Mesenchymal stem cell (in vitro differentiated cells and primary cell): ENCODE data around the gene BRCC3.
"Not testable (repeated sequence)": the region's sequence is repeated elsewhere in the genome, so short reads cannot be mapped to it uniquely, and the experiment has no call there.

Experiments used
- DNase-seq: peaks from one replicate; pipeline ENCODE4 v3.0.0-alpha.2; 2013
- H2AFZ ChIP-seq: one replicate; pipeline ENCODE4 v1.6.1; 2013; ENCODE audit warnings: low read depth, mild to moderate bottlenecking, control low read depth, inconsistent platforms, low read length, moderate library complexity
- H2AK5ac ChIP-seq: 2 replicates; pipeline ENCODE4 v1.6.1; 2013; ENCODE audit warnings: low read length, moderate library complexity, mild to moderate bottlenecking, inconsistent platforms; ENCODE audit not compliant: severe bottlenecking
- H2BK120ac ChIP-seq: one replicate; pipeline ENCODE4 v1.6.1; 2013; ENCODE audit warnings: low read depth, mild to moderate bottlenecking, inconsistent platforms, low read length, moderate library complexity
- H2BK12ac ChIP-seq, 2 experiments: one replicate each; pipeline ENCODE4 v1.6.1; 2013; ENCODE audit warnings: inconsistent platforms in 2 of 2, low read length in 2 of 2, mild to moderate bottlenecking in 2 of 2, moderate library complexity in 2 of 2, control low read depth in 1 of 2
- H2BK15ac ChIP-seq: one replicate; pipeline ENCODE4 v1.6.1; 2013; ENCODE audit warnings: mild to moderate bottlenecking, low read depth, inconsistent platforms; ENCODE audit not compliant: poor library complexity, severe bottlenecking
- H2BK5ac ChIP-seq: 2 replicates; pipeline ENCODE4 v1.6.1; 2013; ENCODE audit warnings: low read depth, mild to moderate bottlenecking, low read length, control low read depth, inconsistent platforms; ENCODE audit not compliant: poor library complexity, severe bottlenecking
- H3K14ac ChIP-seq, 2 experiments: one replicate each; pipeline ENCODE4 v1.6.1; 2013; ENCODE audit warnings: inconsistent platforms in 2 of 2, low read length in 2 of 2, control low read depth in 1 of 2, mild to moderate bottlenecking in 1 of 2, moderate library complexity in 1 of 2
- H3K18ac ChIP-seq, 2 experiments: one replicate each; pipeline ENCODE4 v1.6.1; 2013; ENCODE audit warnings: inconsistent platforms in 2 of 2, low read length in 2 of 2, control low read depth in 1 of 2, low read depth in 1 of 2, mild to moderate bottlenecking in 1 of 2
- H3K23ac ChIP-seq, 2 experiments: one replicate each; pipeline ENCODE4 v1.6.1; 2013; ENCODE audit warnings: inconsistent platforms in 2 of 2, low read length in 2 of 2, mild to moderate bottlenecking in 2 of 2, moderate library complexity in 2 of 2, control low read depth in 1 of 2
- H3K27ac ChIP-seq: 2 replicates; pipeline ENCODE4 v1.5.1; 2013; ENCODE audit warnings: mild to moderate bottlenecking, moderate library complexity, low read length, control low read depth, inconsistent platforms; ENCODE audit not compliant: poor library complexity, severe bottlenecking
- H3K27me3 ChIP-seq, 2 experiments: 2 replicates each; pipeline versions ENCODE4 v1.6.1 to v1.7.0; 2013; ENCODE audit warnings: low read length in 2 of 2, mild to moderate bottlenecking in 2 of 2, moderate library complexity in 2 of 2, control low read depth in 1 of 2, inconsistent platforms in 1 of 2; ENCODE audit not compliant: control insufficient read depth in 1 of 2, insufficient read depth in 1 of 2
- H3K36me3 ChIP-seq, 2 experiments: 2 replicates each; pipeline versions ENCODE4 v1.6.1 to v1.7.0; 2013; ENCODE audit warnings: low read length in 2 of 2, control low read depth in 1 of 2, inconsistent platforms in 1 of 2, low read depth in 1 of 2, mild to moderate bottlenecking in 1 of 2; ENCODE audit not compliant: insufficient read depth in 2 of 2, control insufficient read depth in 1 of 2
- H3K4ac ChIP-seq, 2 experiments: one replicate each; pipeline ENCODE4 v1.6.1; 2013; ENCODE audit warnings: inconsistent platforms in 2 of 2, low read length in 2 of 2, mild to moderate bottlenecking in 2 of 2, moderate library complexity in 2 of 2, control low read depth in 1 of 2, low read depth in 1 of 2
- H3K4me1 ChIP-seq: 2 replicates; pipeline ENCODE4 v1.6.1; 2013; ENCODE audit warnings: low read depth, low read length, control low read depth; ENCODE audit not compliant: control insufficient read depth, insufficient read depth
- H3K4me2 ChIP-seq: 2 replicates; pipeline ENCODE4 v1.6.1; 2013; ENCODE audit warnings: low read length, mild to moderate bottlenecking, inconsistent platforms; ENCODE audit not compliant: poor library complexity, severe bottlenecking
- H3K4me3 ChIP-seq, 2 experiments: 2 replicates each; pipeline versions ENCODE4 v1.5.1 to v1.7.0; 2013; ENCODE audit warnings: low read length in 2 of 2, mild to moderate bottlenecking in 2 of 2, control low read depth in 1 of 2, low read depth in 1 of 2; ENCODE audit not compliant: insufficient read depth in 1 of 2
- H3K79me1 ChIP-seq: replicated peaks from 2 replicates; pipeline ENCODE4 v1.6.1; 2013; ENCODE audit warnings: mild to moderate bottlenecking, control low read depth, low read length, inconsistent platforms; ENCODE audit not compliant: poor library complexity, severe bottlenecking
- H3K9ac ChIP-seq: 2 replicates; pipeline ENCODE4 v1.7.0; 2013; ENCODE audit warnings: mild to moderate bottlenecking, low read length, moderate library complexity
- H3K9me3 ChIP-seq: 2 replicates; pipeline ENCODE4 v1.7.0; 2013; ENCODE audit warnings: mild to moderate bottlenecking, low read length; ENCODE audit not compliant: control insufficient read depth
- H4K8ac ChIP-seq: one replicate; pipeline ENCODE4 v1.6.1; 2013; ENCODE audit warnings: inconsistent platforms, mild to moderate bottlenecking, low read length, moderate library complexity
- H4K91ac ChIP-seq: one replicate; pipeline ENCODE4 v1.6.1; 2013; ENCODE audit warnings: mild to moderate bottlenecking, low read length, inconsistent platforms
- WGBS: methylation state at CpG from one replicate; pipeline ENCODE4 v1.1.7; 2013; ENCODE audit warnings: mixed read lengths; 5-methylcytosine and 5-hydroxymethylcytosine counted together

Gene BRCC3

GRCh38 chrX:155147612-155148011, 76.3 kb downstream of the BRCC3 start:
- DNase-seq, H2BK15ac ChIP-seq, H3K4me2 ChIP-seq, H3K14ac ChIP-seq, H2AFZ ChIP-seq, H3K27me3 ChIP-seq, H3K4ac ChIP-seq, H3K36me3 ChIP-seq, H3K9me3 ChIP-seq, H3K9ac ChIP-seq, H3K4me3 ChIP-seq, H2BK120ac ChIP-seq, H3K23ac ChIP-seq, H2BK5ac ChIP-seq, H4K91ac ChIP-seq, H3K4me1 ChIP-seq, H4K8ac ChIP-seq, H3K79me1 ChIP-seq, H3K27ac ChIP-seq, H2AK5ac ChIP-seq, H3K18ac ChIP-seq, H2BK12ac ChIP-seq: not testable (repeated sequence)
- no CpG with 5 or more reads among the region's 6 CpGs for WGBS

DNA sequence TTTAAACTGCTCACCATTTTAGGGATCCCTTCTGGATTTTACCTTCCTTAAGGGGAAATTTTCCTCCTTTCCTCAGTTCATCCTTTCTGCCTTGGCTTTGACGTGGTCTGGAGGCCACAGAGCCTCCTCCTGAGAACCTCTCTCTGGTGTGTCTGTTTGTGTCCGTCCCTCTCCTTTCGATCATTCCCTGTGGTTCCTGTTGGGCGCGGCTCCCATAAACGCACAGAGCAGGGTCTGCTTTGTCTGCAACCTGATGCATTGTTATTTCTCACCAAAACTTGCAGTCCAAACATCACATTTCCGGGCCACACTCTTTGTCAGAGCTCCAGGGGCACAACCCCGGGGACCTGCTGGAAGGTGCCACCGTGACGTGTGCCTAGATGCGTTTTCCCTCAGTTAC, 76.9 kb downstream of the BRCC3 start:
- not testable (repeated sequence) for H3K23ac ChIP-seq, H2BK5ac ChIP-seq, H2AK5ac ChIP-seq, H3K36me3 ChIP-seq, H4K8ac ChIP-seq, H3K4me3 ChIP-seq, H3K79me1 ChIP-seq, H2AFZ ChIP-seq, H3K27me3 ChIP-seq, H2BK15ac ChIP-seq, H4K91ac ChIP-seq, H3K9ac ChIP-seq, H3K27ac ChIP-seq, H3K9me3 ChIP-seq, H3K4ac ChIP-seq, H3K14ac ChIP-seq, H3K4me1 ChIP-seq, H3K18ac ChIP-seq, DNase-seq, H2BK120ac ChIP-seq, H2BK12ac ChIP-seq, H3K4me2 ChIP-seq
- WGBS = no CpG with 5 or more reads among the region's 11 CpGs

GRCh38 chrX:155148724-155149537, 77.6 kb downstream of the BRCC3 start:
- no peak overlapping the region for H2AK5ac ChIP-seq

DNA sequence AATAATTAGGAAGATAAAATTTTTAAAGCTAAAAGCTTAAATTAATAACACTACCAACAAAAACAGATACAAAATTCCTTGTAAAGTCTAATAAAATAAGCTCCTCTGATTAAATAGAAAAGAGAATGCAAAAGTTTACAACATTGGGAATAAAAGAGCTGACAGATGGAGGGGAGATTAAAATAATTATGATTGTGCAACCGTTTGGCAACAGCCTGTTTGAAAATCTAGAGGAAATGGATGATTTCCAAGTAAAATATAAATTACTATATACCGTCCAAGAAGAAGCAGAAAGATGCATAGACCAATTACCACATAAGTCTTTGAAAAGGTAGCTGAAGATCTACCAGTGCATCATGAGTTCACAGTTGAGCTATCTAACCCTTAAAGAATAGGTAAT, 98.6 kb downstream of the BRCC3 start:
- H3K4me1 ChIP-seq = no peaks in the 10 kb centered on the region
- WGBS = no CpG with 5 or more reads among the region's 2 CpGs
- no peak overlapping the region for H3K4me3 ChIP-seq
- no peak overlapping the region for H2AFZ ChIP-seq
- no peaks in the 10 kb centered on the region for H3K36me3 ChIP-seq
- no peak overlapping the region for H3K4me2 ChIP-seq
- no peaks in the 10 kb centered on the region for H3K27me3 ChIP-seq
- H3K9ac ChIP-seq = no peak overlapping the region
- H3K18ac ChIP-seq = no peak overlapping the region
- no peak overlapping the region for H3K14ac ChIP-seq
- H2BK120ac ChIP-seq = no peak overlapping the region
- H3K4ac ChIP-seq = no peak overlapping the region
- H2BK5ac ChIP-seq = no peak overlapping the region
- DNase-seq = no peak
- no peak overlapping the region for H2BK15ac ChIP-seq
- no peak overlapping the region for H4K91ac ChIP-seq
- H3K79me1 ChIP-seq = no peaks in the 10 kb centered on the region
- H3K23ac ChIP-seq = no peak overlapping the region
- H2AK5ac ChIP-seq = no peak overlapping the region
- H4K8ac ChIP-seq = no peak overlapping the region
- H2BK12ac ChIP-seq = no peak overlapping the region
- H3K9me3 ChIP-seq = no peaks in the 10 kb centered on the region
- no peak overlapping the region for H3K27ac ChIP-seq

More at GRCh38 chrX:155148724-155149537, 77.6 kb downstream of the BRCC3 start:
- WGBS = 71% methylated on average over 6 of the region's 7 CpGs
- no peaks in the 10 kb centered on the region for H3K36me3 ChIP-seq
- H3K14ac ChIP-seq = no peak overlapping the region
- no peak overlapping the region for H4K91ac ChIP-seq
- no peak overlapping the region for H3K4me2 ChIP-seq
- no peak overlapping the region for H3K23ac ChIP-seq
- H3K27me3 ChIP-seq = peaks cover 0 to 6% of the 10 kb centered on the region in 2 experiments
- H3K79me1 ChIP-seq = no peaks in the 10 kb centered on the region
- no peak overlapping the region for H3K18ac ChIP-seq
- no peak overlapping the region for H4K8ac ChIP-seq
- H3K9ac ChIP-seq = no peak overlapping the region
- no peak overlapping the region for H2BK15ac ChIP-seq
- no peak overlapping the region for H2BK12ac ChIP-seq
- H2BK120ac ChIP-seq = no peak overlapping the region
- DNase-seq = peak; percentile 6
- no peak overlapping the region for H2AFZ ChIP-seq
- H3K27ac ChIP-seq = no peak overlapping the region
- H3K4me1 ChIP-seq = no peaks in the 10 kb centered on the region
- no peak overlapping the region for H2BK5ac ChIP-seq
- H3K4ac ChIP-seq = no peak overlapping the region
- H3K4me3 ChIP-seq = peak overlapping the region in 1 of 2 experiments; percentile 46
- H3K9me3 ChIP-seq = no peaks in the 10 kb centered on the region
